PC-9 (cell line): ENCODE measurements around the gene CRABP2. TPM values are rescaled to one million over a fixed set of nuclear protein-coding genes. Genes with fewer than 3 reads are reported as not detected.

Experiments used
- BruUV-seq: library from RNA; stranded (reverse); fragments of 400-500 nt; replicated peaks from 2 replicates; lab custom pipeline; 2021; lab: Mats Ljungman, UMichigan
- CTCF ChIA-PET: fragments of 300-600 bp; sonication (Branson Sonifier 250); formaldehyde crosslinking; loops from one replicate; lab custom pipeline; 2022; ENCODE audit warnings: antibody characterized with exemption; lab: Charles Lee
- POLR2A ChIA-PET: fragments of 300-600 bp; sonication (Branson Sonifier 250); formaldehyde crosslinking; loops from one replicate; lab custom pipeline; 2022; ENCODE audit warnings: antibody characterized with exemption; ENCODE audit not compliant: unreplicated experiment; lab: Charles Lee
- DNase-seq, 2 experiments: peaks; one replicate each; pipeline versions ENCODE4 v3.0.0 to v3.0.0-alpha.2; 2015 to 2022; ENCODE audit warnings: mixed read lengths in 1 of 2
- H2AFZ ChIP-seq: fragments of 200-600 bp; sonication (generic); 2 replicates; pipeline ENCODE4 v1.8.1; 2017; ENCODE audit warnings: antibody characterized with exemption
- H3F3A ChIP-seq: fragments of 200-600 bp; sonication (generic); 2 replicates; pipeline ENCODE4 v1.8.1; 2017; ENCODE audit warnings: antibody characterized with exemption, mild to moderate bottlenecking, low read depth; ENCODE audit not compliant: insufficient read depth
- H3K27ac ChIP-seq: fragments of 200-600 bp; sonication (generic); 2 replicates; pipeline ENCODE4 v1.6.1; 2016; ENCODE audit warnings: mixed run types
- H3K27me3 ChIP-seq: fragments of 200-600 bp; sonication (generic); 2 replicates; pipeline ENCODE4 v1.6.1; 2016; ENCODE audit warnings: low read depth, mixed run types; ENCODE audit not compliant: insufficient read depth
- H3K36me3 ChIP-seq: fragments of 200-600 bp; sonication (generic); 2 replicates; pipeline ENCODE4 v1.6.1; 2016; ENCODE audit warnings: low read depth, mixed run types
- H3K4me1 ChIP-seq: fragments of 200-600 bp; sonication (generic); replicated peaks from 2 replicates; pipeline ENCODE4 v1.6.1; 2016; ENCODE audit warnings: mixed run types; ENCODE audit not compliant: insufficient read depth
- H3K4me2 ChIP-seq: fragments of 200-600 bp; sonication (generic); 2 replicates; pipeline ENCODE4 v1.6.1; 2017; ENCODE audit warnings: mixed run types
- H3K4me3 ChIP-seq: fragments of 200-600 bp; sonication (generic); 2 replicates; pipeline ENCODE4 v1.6.1; 2016; ENCODE audit warnings: mixed run types
- H3K79me2 ChIP-seq: fragments of 200-600 bp; sonication (generic); 2 replicates; pipeline ENCODE4 v1.6.1; 2017; ENCODE audit warnings: low read depth, mixed run types
- H3K9me2 ChIP-seq: fragments of 200-600 bp; sonication (generic); 2 replicates; pipeline ENCODE4 v1.8.1; 2017; ENCODE audit warnings: mild to moderate bottlenecking; ENCODE audit not compliant: insufficient read depth
- H3K9me3 ChIP-seq: fragments of 200-600 bp; sonication (generic); 2 replicates; pipeline ENCODE4 v1.8.1; 2016; ENCODE audit warnings: low read depth; ENCODE audit not compliant: insufficient read depth
- H4K20me1 ChIP-seq: fragments of 200-600 bp; sonication (generic); 2 replicates; pipeline ENCODE4 v1.8.1; 2017; ENCODE audit not compliant: insufficient read depth
- EZH2 ChIP-seq: fragments of 200-600 bp; sonication (generic); IDR thresholded peaks from 2 replicates; pipeline ENCODE4 v1.8.0; 2017; ENCODE audit warnings: antibody characterized with exemption, low read depth
- intact Hi-C: fragments of 100-400 bp; cut with micrococcal nuclease; formaldehyde crosslinking; loops from one replicate; pipeline ENCODE4 v1.10.0; 2022; ENCODE audit not compliant: unreplicated experiment
- total RNA-seq: library from RNA; stranded (reverse); gene quantifications from 2 replicates; pipeline ENCODE4 v1.2.3, GENCODE V29; 2021
- TF ChIP-seq, protein P1 (sequence below): fragments of 200-600 bp; sonication (generic); conservative IDR thresholded peaks from 2 replicates; pipeline ENCODE4 v1.6.1; 2017; ENCODE audit warnings: mixed run types, antibody characterized with exemption, mild to moderate bottlenecking, moderate library complexity

CRABP2 gene
- total RNA-seq, 1 experiment from 2014 or later, result 142 TPM

GRCh38 chr1:156727926-156728598 is 22.7 kb upstream of the CRABP2 start, which contains the start of gene METTL25B:
TSS of gene METTL25B (plus strand) at chr1:156728469. CDS start at chr1:156729105, 636 bp downstream.
- Histone ChIP-seq H3K4me2 (peak within 1 kb of the TSS; percentile 94), H3K9me3 (no peaks in the 10 kb centered on the region), H3K27me3 (no peaks in the 10 kb centered on the region), H3F3A (peaks cover 53% of the 10 kb centered on the region), H3K27ac (peak within 1 kb of the TSS; percentile 46), H3K9me2 (no peaks in the 10 kb centered on the region), H3K36me3 (peaks cover 25% of the 10 kb centered on the region), H3K79me2 (peaks cover 68% of the 10 kb centered on the region), H4K20me1 (peaks cover 35% of the 10 kb centered on the region), H2AFZ (peak within 1 kb of the TSS; percentile 90), H3K4me3 (peak within 1 kb of the TSS; percentile 90), H3K4me1 (peaks cover 30% of the 10 kb centered on the region)
- no peak for TF ChIP-seq EZH2
- TF ChIP-seq, protein P1, sequence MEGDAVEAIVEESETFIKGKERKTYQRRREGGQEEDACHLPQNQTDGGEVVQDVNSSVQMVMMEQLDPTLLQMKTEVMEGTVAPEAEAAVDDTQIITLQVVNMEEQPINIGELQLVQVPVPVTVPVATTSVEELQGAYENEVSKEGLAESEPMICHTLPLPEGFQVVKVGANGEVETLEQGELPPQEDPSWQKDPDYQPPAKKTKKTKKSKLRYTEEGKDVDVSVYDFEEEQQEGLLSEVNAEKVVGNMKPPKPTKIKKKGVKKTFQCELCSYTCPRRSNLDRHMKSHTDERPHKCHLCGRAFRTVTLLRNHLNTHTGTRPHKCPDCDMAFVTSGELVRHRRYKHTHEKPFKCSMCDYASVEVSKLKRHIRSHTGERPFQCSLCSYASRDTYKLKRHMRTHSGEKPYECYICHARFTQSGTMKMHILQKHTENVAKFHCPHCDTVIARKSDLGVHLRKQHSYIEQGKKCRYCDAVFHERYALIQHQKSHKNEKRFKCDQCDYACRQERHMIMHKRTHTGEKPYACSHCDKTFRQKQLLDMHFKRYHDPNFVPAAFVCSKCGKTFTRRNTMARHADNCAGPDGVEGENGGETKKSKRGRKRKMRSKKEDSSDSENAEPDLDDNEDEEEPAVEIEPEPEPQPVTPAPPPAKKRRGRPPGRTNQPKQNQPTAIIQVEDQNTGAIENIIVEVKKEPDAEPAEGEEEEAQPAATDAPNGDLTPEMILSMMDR, result no peak
- intact Hi-C loops, result loop anchor here (1.0 kb wide), 2 partner anchors 23 to 39 kb away; partner anchors contain the start of genes HDGF and PRCC
- no TSS peak for BruUV-seq
- CTCF ChIA-PET, result interaction anchor here (0.7 to 4.5 kb wide), 3 partner anchors 13 to 133 kb away, joined by 3 to 63 read pairs (median 7); partner anchors contain the start of gene MRPL24
- peak; percentile 62 to 79 for DNase-seq
- POLR2A ChIA-PET, result interaction anchor here (0.5 to 1.0 kb wide), 12 partner anchors 13 to 192 kb away, joined by 3 to 9 read pairs (median 4); partner anchors contain the start of genes CRABP2 and PRCC

GRCh38 chr1:156727492-156727891 is 22.1 kb upstream of the CRABP2 start:
- Histone ChIP-seq H3K36me3 (peaks cover 21% of the 10 kb centered on the region), H3K4me3 (peak overlapping the region; percentile 90), H3K27me3 (no peaks in the 10 kb centered on the region), H3K4me1 (peaks cover 30% of the 10 kb centered on the region), H3K4me2 (peak overlapping the region; percentile 91), H3K27ac (peak overlapping the region; percentile 43; the same call in 1 of the 2 replicates), H3F3A (peaks cover 52% of the 10 kb centered on the region), H3K9me2 (no peaks in the 10 kb centered on the region), H4K20me1 (peaks cover 35% of the 10 kb centered on the region), H3K9me3 (no peaks in the 10 kb centered on the region), H2AFZ (no peak overlapping the region; the same call in 1 of the 2 replicates), H3K79me2 (peaks cover 73% of the 10 kb centered on the region)
- no peak for DNase-seq
- intact Hi-C loops, result no loop called here
- ChIA-PET CTCF (interaction anchor here (1.2 to 4.5 kb wide), 4 partner anchors 14 to 163 kb away, joined by 7 to 63 read pairs (median 18); partner anchors contain the start of genes MRPL24 and NTRK1), POLR2A (no interaction called here)
- TSS peak; percentile 63 for BruUV-seq
- TF ChIP-seq, protein P1, result no peak
- no peak for TF ChIP-seq EZH2

DNA sequence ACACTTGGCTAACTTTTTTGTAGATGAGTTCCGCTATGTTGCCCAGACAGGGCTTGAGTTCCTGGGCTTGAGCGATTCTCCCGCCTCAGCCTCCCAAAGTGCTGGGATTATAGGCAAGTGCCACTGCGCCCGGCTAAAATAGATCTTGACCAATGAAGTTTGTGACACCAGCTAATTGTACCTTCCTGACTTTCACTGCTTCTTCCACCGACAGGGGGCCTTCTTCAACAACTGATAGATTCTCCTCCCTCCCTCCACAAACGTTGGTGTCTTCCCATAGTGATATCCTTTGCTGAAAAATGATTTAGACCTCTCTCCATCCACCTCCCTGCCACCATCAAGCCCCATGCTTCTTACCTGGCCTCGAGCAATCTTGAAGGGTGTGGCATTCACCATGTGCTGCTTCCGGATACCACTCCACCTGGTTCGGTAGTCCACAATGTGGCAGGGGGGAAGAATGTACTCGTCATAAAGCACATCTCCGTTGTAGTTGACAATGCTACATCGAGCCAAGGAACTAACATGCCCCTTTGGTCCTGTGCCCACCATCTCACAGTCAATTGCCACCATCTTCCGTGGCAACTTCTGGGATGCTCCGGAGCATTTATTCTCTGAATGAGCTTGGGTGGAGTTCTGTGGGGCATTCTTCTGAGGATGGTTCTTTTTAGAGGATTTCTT is 21.3 kb upstream of the CRABP2 start:
- Histone ChIP-seq H3K79me2 (peaks cover 73% of the 10 kb centered on the region), H3K4me3 (peak overlapping the region; percentile 90), H2AFZ (no peak overlapping the region), H3F3A (peaks cover 49% of the 10 kb centered on the region), H3K27ac (no peak overlapping the region), H3K9me2 (no peaks in the 10 kb centered on the region), H4K20me1 (peaks cover 35% of the 10 kb centered on the region), H3K4me1 (peaks cover 30% of the 10 kb centered on the region), H3K36me3 (peaks cover 21% of the 10 kb centered on the region), H3K27me3 (no peaks in the 10 kb centered on the region), H3K9me3 (no peaks in the 10 kb centered on the region), H3K4me2 (peak overlapping the region; percentile 91)
- no TSS peak for BruUV-seq
- intact Hi-C loops, result loop anchor here (1.0 kb wide), 7 partner anchors 21 to 201 kb away; partner anchors contain the start of genes CRABP2 and NTRK1
- TF ChIP-seq, protein P1, result peak; percentile 79
- no peak for TF ChIP-seq EZH2
- CTCF ChIA-PET, result interaction anchor here (0.5 to 4.5 kb wide), 18 partner anchors 11 to 201 kb away, joined by 3 to 63 read pairs (median 7); partner anchors contain the start of genes CRABP2, MRPL24, NES and NTRK1
- DNase-seq, result peak; percentile 60 to 75
- POLR2A ChIA-PET, result interaction anchor here (0.7 to 1.2 kb wide), 4 partner anchors 36 to 65 kb away, joined by 3 to 9 read pairs (median 4); no protein-coding TSS in a partner anchor
